AG09309 (cell line): ENCODE measurements around the gene MAS1L.

ENCODE experiments used
- DNase-seq: peaks from one replicate; pipeline ENCODE4 v3.0.0-alpha.2; 2010; ENCODE audit warnings: low read depth
- H3K4me3 ChIP-seq: 2 replicates; pipeline ENCODE4 v1.5.1; 2011; ENCODE audit warnings: mild to moderate bottlenecking, low read depth, low read length, moderate library complexity; ENCODE audit not compliant: control insufficient read depth
- CTCF ChIP-seq: IDR thresholded peaks from 2 replicates; pipeline ENCODE4 v1.5.1; 2011; ENCODE audit warnings: mild to moderate bottlenecking, low read depth, low read length, inconsistent platforms; ENCODE audit not compliant: insufficient read depth, control insufficient read depth; ENCODE audit errors: missing control alignments

Gene MAS1L

GRCh38 chr6:29516108-29516507 is 28.4 kb upstream of the MAS1L start:
- H3K4me3 ChIP-seq: no peak overlapping the region
- no peak for TF ChIP-seq CTCF
- no peak for DNase-seq

- no peak for TF ChIP-seq CTCF
- H3K4me3 ChIP-seq: no peak overlapping the region
- no peak for DNase-seq
Measured at GRCh38 chr6:29510746-29511300, 23.1 kb upstream of the MAS1L start.

- H3K4me3 ChIP-seq: no peak overlapping the region
Measured at GRCh38 chr6:29510202-29510601, 22.4 kb upstream of the MAS1L start.

GRCh38 chr6:29509711-29510110 is 22.0 kb upstream of the MAS1L start:
- TF ChIP-seq CTCF: no peak
- no peak for DNase-seq

More at GRCh38 chr6:29510202-29510601, 22.4 kb upstream of the MAS1L start:
- no peak for DNase-seq
- TF ChIP-seq CTCF: no peak

GRCh38 chr6:29509239-29509638 is 21.5 kb upstream of the MAS1L start:
- DNase-seq: no peak
- TF ChIP-seq CTCF: no peak
- H3K4me3 ChIP-seq: no peak overlapping the region

More at GRCh38 chr6:29509711-29510110, 22.0 kb upstream of the MAS1L start:
- H3K4me3 ChIP-seq: no peak overlapping the region

- no peak for DNase-seq
- no peak for TF ChIP-seq CTCF
- H3K4me3 ChIP-seq: no peak overlapping the region
Measured at GRCh38 chr6:29507319-29507718, 19.6 kb upstream of the MAS1L start.
